ENCODE data around the gene SSR1. TPM values are rescaled to one million over a fixed set of nuclear protein-coding genes. Genes with fewer than 3 reads are reported as not detected.

SSR1 gene
- total and polyA plus RNA-seq, 9 of the 15 experiments (the other 6 are each of a cell fraction or from before 2014, with no cell fraction given): 87.7 to 220 (median 144) TPM

GRCh38 chr6:7312616-7313504, at the start of gene SSR1 (continued):
- TF ChIP-seq SP2 (IDR thresholded peaks at IDR 0.05; ENCODE audit: extremely low read depth, low read depth, low read length, poor library complexity, severe bottlenecking): no peak
- peak; percentile 90 for TF ChIP-seq FOXP1 (CRISPR knock-in tag; IDR thresholded peaks at IDR 0.05)
- no peak for TF ChIP-seq KLF16 (IDR thresholded peaks at IDR 0.05)
- peak; percentile 97 for TF ChIP-seq BHLHE40 (IDR thresholded peaks at IDR 0.05; ENCODE audit: low read length)
- peak; percentile 90 for TF ChIP-seq CBX1 (IDR thresholded peaks at IDR 0.05; ENCODE audit: low read depth)
- TF ChIP-seq ZNF24 (IDR thresholded peaks at IDR 0.05): peak; percentile 9; the same call in 1 of the 2 replicates
- TF ChIP-seq PCBP1 (IDR thresholded peaks at IDR 0.05; ENCODE audit: low read depth, low read length, poor library complexity, severe bottlenecking): no peak
- TF ChIP-seq ZNF282 (CRISPR knock-in tag; IDR thresholded peaks at IDR 0.05): no peak
- TF ChIP-seq KLF1 (tag; IDR thresholded peaks at IDR 0.05): peak; percentile 8; the same call in 1 of the 2 replicates
- TF ChIP-seq ZNF175 (CRISPR knock-in tag; IDR thresholded peaks at IDR 0.05; ENCODE audit: low read depth): no peak
- no peak for TF ChIP-seq ZNF121 (CRISPR knock-in tag; conservative IDR thresholded peaks at IDR 0.05)
- no peak for TF ChIP-seq STAG1 (CRISPR knock-in tag; IDR thresholded peaks at IDR 0.05; ENCODE audit: borderline replicate concordance)
- no peak for TF ChIP-seq ZNF318 (IDR thresholded peaks at IDR 0.05; ENCODE audit: borderline replicate concordance in 1 of 2, low read depth in 1 of 2)
- no peak for TF ChIP-seq PTRF (tag; IDR thresholded peaks at IDR 0.05)
- no peak for TF ChIP-seq SMARCC2 (IDR thresholded peaks at IDR 0.05; ENCODE audit: low read depth)
- peak; percentile 79 for TF ChIP-seq MXI1 (IDR thresholded peaks at IDR 0.05; ENCODE audit: low read depth, low read length)
- TF ChIP-seq GABPB2 (CRISPR knock-in tag; conservative IDR thresholded peaks at IDR 0.05): no peak
- 0 out of 2 replicates have a peak, but pooled peaks have one; percentile 43 for TF ChIP-seq NR3C1 (CRISPR knock-in tag; IDR thresholded peaks at IDR 0.05)
- TF ChIP-seq ZNF655 (CRISPR knock-in tag; IDR thresholded peaks at IDR 0.05): no peak
